Activated CD8-positive, alpha-beta memory T cell treated with anti-CD3 and anti-CD28 coated beads for 48 hours (primary cell): ENCODE results near the gene TAP1.
"Not testable (repeated sequence)": the region's sequence is repeated elsewhere in the genome, so short reads cannot be mapped to it uniquely, and the experiment has no call there.

Experiments used
- DNase-seq, 3 experiments: peaks; one replicate each; pipeline ENCODE4 v3.0.0-alpha.2; 2020; ENCODE audit warnings: low read depth in 2 of 3, low spot score in 2 of 3

Gene TAP1

DNA sequence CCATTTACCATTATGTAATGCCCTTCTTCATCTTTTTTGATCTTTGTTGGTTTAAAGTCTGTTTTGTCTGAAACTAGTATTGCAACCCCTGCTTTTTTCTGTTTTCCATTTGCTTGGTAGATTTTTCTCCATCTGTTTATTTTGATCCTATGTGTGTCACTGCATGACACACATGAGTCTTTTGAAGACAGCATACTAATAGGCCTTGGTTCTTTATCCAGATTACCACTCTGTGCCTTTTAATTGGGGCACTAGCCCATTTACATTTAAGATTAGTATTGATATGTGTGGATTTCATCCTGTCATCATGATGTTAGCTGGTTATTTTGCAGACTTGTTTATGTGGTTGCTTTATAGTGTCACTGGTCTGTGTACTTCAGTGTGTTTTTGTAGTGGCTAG lies 48.1 kb downstream of the TAP1 start:
- DNase-seq = not testable (repeated sequence)

GRCh38 chr6:32803416-32803815 lies 50.1 kb downstream of the TAP1 start:
- no peak for DNase-seq

DNA sequence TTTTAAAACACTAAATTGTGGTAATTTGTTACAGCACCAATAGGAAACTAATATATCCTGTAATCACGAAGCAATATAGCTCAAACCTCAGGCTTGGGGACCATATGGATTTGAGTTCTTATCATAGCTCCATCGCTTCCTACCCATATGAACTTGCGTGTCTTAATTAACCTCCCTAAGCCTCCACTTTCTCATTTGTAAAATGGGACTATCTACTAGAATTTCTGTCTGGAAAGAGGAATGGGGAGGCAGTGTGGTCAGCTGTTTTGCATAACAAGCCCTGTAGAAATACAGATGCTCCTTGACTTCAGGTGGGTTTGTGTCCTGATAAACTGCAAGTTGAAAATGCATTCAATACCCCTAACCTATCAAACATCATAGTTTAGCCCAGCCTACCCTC lies 53.8 kb downstream of the TAP1 start:
- DNase-seq = no peak

GRCh38 chr6:32799168-32799567 lies 54.3 kb downstream of the TAP1 start:
- no peak for DNase-seq

- peak; percentile 32 to 82 (median 80) for DNase-seq
These were observed 56.4 kb downstream of the TAP1 start for GRCh38 chr6:32796848-32797776.
